Brain pericyte (primary cell): ENCODE results near the gene FLG2.
"Not testable (repeated sequence)": the region's sequence is repeated elsewhere in the genome, so short reads cannot be mapped to it uniquely, and the experiment has no call there.

Source experiments
- DNase-seq: peaks from one replicate; pipeline ENCODE4 v3.0.0-alpha.2; 2012; ENCODE audit warnings: low read depth, low spot score

FLG2 gene

GRCh38 chr1:152312169-152312568 lies 47.6 kb downstream of the FLG2 start:
- DNase-seq = not testable (repeated sequence)

GRCh38 chr1:152309955-152310354 lies 49.9 kb downstream of the FLG2 start:
- no peak for DNase-seq

DNA sequence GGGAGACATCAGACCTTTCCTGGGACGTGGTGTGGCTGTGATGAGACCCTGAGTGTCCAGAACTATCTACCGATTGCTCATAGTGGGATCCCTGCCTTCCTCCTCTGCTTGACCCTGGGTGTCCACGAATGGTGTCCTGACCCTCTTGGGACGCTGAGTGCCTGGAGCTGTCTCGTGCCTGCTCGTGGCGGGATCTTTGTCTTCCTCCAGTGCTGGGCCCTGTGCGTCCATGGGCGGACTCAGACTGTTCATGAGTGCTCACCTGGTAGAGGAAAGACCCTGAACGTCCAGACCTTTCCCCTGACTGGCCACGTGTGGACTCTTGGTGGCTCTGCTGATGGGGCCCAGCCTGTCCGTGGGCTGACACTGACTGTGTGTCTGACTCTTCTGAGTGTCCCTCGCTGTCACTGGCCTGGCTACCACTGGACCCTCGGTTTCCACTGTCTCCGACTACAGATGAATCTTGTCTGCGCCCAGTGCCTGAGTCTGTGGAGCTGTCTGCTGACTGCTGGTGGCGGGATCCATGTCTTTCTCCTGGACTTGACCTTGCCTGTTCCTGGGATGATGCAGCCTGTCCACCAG lies 50.4 kb downstream of the FLG2 start:
- not testable (repeated sequence) for DNase-seq

DNA sequence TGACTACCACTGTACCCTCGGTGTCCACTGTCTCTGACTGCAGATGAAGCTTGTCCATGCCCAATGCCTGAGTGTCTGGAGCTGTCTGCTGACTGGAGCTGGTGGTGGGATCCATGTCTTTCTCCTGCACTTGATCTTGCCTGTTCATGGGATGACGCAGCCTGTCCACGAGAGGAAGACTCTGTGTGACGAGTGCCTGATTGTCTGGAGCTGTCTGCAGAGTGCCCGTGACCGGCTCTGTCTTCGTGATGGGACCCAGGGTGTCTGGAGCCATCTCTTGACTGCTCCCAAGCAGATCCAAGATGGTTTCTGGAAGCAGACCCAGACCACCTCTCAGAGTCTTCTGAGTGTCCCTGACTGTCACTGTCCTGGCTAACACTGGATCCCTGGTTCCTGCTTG lies 51.0 kb downstream of the FLG2 start:
- DNase-seq = not testable (repeated sequence)

GRCh38 chr1:152307970-152308369 lies 51.8 kb downstream of the FLG2 start:
- DNase-seq = not testable (repeated sequence)

GRCh38 chr1:152306123-152306522 lies 53.7 kb downstream of the FLG2 start:
- DNase-seq = not testable (repeated sequence)

- DNase-seq = not testable (repeated sequence)
Measured at GRCh38 chr1:152304773-152305172, 55.0 kb downstream of the FLG2 start.

DNA sequence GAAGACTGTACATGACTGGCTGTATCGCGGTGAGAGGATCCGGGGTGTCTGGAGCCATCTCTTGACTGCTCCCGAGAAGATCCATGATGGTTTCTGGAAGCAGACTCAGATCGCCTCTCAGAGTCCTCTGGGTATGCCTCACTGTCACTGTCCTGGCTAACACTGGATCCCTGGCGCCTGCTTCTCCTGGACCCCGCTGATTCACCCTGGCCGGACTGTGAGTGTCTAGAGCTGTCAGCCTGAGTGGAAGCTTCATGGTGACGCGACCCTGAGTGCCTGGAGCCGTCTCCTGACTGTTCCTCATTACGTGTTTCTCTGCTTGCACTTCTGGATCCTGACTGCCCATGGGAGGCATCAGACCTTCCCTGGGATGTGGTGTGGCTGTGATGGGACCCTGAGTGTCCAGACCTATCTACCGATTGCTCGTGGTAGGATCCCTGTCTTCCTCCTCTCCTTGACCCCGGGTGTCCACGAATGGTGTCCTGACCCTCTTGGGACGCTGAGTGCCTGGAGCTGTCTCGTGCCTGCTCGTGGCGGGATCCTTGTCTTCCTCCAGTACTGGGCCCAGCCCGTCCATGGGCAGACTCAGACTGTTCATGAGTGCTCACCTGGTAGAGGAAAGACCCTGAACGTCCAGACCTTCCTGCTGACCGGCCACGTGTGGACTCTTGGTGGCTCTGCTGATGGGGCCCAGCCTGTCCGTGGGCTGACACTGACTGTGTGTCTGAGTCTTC lies 56.5 kb downstream of the FLG2 start:
- DNase-seq = not testable (repeated sequence)
